Measurements from ENCODE around the gene RNF212. TPM values are rescaled to one million over a fixed set of nuclear protein-coding genes. Genes with fewer than 3 reads are reported as not detected.

RNF212 gene
- total RNA-seq, 2 experiments from 2014 or later: 2.0 to 2.7 TPM

DNA sequence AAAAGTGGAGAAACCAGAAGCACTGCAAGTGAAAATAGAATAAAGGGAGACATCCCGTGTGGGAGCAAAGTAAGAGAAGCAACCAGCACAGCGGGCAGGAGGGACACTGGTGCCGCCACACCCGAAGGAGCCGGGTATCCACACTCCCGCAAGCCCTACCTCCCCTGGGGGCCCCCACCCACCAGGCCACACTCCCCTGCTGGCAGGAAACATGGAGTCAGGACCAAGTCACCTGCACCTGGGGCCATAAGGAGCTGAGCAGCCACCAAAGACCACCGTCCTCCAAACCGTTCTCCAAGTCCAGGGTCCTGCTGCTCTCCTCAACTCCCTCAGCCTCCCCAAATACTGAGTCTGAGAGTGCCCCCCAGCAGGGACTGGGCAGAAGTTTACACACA, 71.4 kb downstream of the RNF212 start:
- DNase-seq: no peak
- Mint-ChIP-seq H3K27ac (no peak overlapping the region), H3K9me3 (ENCODE audit: insufficient read depth) (no peaks in the 10 kb centered on the region)

DNA sequence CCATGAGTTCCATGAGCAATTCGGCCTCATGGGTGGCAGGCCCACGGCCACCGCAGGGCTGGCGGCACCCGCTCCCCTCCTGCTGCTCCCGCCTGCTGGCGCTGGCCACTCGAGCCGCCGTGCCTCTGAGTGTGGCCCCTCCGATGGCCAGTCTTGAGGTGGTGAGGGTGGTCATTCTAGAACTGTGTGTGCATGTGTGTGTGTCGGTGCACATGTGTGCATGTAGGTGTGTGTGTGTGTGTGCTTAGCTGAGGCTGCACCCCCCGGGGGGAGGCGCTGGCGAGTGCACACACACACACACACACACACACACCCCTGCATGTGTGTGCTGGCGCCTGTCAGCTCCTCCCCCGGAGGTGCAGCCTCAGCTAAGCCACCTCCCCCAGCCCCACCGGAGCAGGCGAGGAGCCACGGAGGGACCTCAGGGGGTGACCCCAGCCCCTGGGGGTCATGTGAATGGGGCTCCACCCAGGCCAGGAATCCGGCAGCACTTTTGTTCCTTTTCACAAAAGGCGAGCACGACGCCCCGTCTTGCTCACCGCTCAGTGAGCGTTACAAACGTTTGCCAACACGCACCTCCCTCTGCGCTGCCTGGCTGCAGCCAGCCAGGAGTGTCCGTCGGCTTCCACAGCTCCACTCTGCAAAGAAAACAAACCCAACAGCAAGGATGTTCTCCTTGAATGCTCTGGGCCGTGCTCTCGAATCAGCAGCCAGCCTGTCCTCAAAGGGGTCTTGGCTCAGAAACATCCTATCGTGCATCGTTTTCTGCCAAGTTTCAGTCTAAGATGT, 72.0 kb downstream of the RNF212 start:
- CTCF ChIA-PET: no interaction called here

More for the DNA sequence above, 71.4 kb downstream of the RNF212 start:
- ATAC-seq: no peak
- no peaks in the 10 kb centered on the region for H3K36me3 Mint-ChIP-seq (ENCODE audit: low read depth)
- ChIA-PET CTCF (no interaction called here), POLR2A (no interaction called here)
- no peak overlapping the region for H3K4me3 Mint-ChIP-seq
- peaks cover 7% of the 10 kb centered on the region for H3K27me3 Mint-ChIP-seq (ENCODE audit: low read depth)
- H3K4me1 Mint-ChIP-seq (ENCODE audit: low read depth): peaks cover 2% of the 10 kb centered on the region

DNA sequence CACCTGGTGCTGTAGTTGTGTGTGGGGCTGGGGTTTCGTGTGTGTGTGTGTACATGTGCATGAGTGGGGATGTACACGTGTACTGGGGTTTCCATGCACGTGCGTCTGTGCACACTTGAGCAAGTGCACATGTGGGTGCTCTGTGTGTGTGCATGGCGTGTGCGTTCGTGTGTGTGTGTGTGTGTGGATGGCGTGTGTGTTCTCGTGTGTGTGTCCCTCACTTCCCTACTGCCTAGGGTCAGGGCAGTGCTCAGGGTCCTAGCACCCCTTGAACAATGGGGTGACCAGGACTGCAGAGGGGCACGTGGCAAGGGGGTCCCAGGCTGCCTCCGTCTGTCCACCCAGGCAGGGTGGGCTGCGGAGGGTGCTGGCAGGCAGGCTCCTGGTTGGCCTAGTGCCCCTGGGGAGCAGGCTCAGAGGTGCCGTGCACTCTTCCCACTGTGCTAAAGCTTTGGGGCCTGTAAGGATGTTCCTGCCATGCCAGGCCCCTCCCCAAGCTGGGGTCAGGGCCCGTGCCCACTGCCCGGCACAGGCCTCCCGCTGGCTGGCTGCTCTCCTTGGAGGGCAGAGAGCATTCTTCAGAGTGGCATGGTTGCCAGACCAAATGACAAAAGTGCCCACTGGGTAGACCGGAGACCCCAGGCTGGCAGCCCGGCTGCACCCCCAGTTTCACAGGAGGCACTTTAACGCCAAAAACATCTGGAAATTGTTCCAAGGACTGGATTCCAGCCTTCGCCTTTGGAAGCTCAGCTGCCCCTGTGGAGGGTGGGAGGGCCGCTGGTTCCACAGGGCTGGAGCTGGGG, 72.8 kb downstream of the RNF212 start:
- ChIA-PET POLR2A (no interaction called here), CTCF (no interaction called here)
- H3K27ac Mint-ChIP-seq: no peak overlapping the region
- ATAC-seq (no peak), DNase-seq (no peak)
- no peaks in the 10 kb centered on the region for H3K4me1 Mint-ChIP-seq (ENCODE audit: low read depth)
- H3K27me3 Mint-ChIP-seq (ENCODE audit: low read depth): peaks cover 4% of the 10 kb centered on the region
- no peaks in the 10 kb centered on the region for H3K9me3 Mint-ChIP-seq (ENCODE audit: insufficient read depth)
- H3K36me3 Mint-ChIP-seq (ENCODE audit: low read depth): no peaks in the 10 kb centered on the region
- no peak overlapping the region for H3K4me3 Mint-ChIP-seq

More for the DNA sequence above, 72.0 kb downstream of the RNF212 start:
- no peak overlapping the region for H3K27ac Mint-ChIP-seq
- POLR2A ChIA-PET: no interaction called here
- no peaks in the 10 kb centered on the region for H3K36me3 Mint-ChIP-seq (ENCODE audit: low read depth)
- no peaks in the 10 kb centered on the region for H3K9me3 Mint-ChIP-seq (ENCODE audit: insufficient read depth)
- no peak for DNase-seq
- H3K4me1 Mint-ChIP-seq (ENCODE audit: low read depth): no peaks in the 10 kb centered on the region
- H3K27me3 Mint-ChIP-seq (ENCODE audit: low read depth): peaks cover 4% of the 10 kb centered on the region
- ATAC-seq: no peak
- no peak overlapping the region for H3K4me3 Mint-ChIP-seq

DNA sequence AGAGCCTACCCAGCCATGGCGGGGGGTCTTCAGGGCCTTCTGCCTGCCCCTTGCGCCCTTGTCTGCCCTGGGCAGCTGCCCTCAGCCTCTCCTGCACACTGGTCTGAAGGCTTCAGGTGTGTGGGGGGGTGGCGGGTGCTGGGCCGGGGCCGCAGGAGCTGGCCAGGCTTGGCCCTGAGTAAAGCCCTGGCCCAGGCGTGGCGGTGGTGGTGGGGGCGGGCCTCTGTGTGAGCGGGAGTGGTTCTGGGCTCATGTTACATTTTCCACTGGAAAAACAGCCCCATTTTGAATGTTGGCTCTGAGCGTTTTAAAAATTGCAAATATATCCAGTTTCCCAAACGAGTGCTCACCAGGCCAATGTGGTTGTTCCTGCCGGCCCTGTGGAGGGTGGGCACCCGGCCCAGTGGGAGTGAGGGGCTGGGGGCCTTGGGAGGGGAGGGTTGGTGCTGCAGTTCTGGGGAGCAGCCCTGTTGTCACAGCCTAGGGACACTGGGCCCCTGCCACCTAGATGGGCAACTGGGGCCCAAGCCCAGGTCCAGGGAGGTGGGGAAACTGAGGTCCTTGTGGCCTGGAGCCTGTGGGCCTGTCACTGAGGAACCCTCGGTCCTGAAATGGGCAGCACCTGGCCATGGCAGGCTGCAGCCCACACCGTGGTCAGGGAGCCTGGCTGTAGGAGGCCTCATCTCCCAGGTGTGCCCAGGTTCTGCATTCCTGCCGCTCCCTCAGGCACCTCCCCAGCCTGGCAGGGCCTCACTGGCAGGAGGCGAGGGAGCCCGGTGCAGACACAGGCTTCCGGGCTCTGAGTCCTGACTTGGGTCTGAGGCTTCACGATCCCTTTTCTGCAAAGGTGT, 73.6 kb downstream of the RNF212 start:
- ChIA-PET POLR2A (no interaction called here), CTCF (no interaction called here)
- no peak overlapping the region for H3K4me3 Mint-ChIP-seq
- H3K4me1 Mint-ChIP-seq (ENCODE audit: low read depth): no peaks in the 10 kb centered on the region
- peaks cover 4% of the 10 kb centered on the region for H3K27me3 Mint-ChIP-seq (ENCODE audit: low read depth)
- DNase-seq (no peak), ATAC-seq (no peak)
- H3K27ac Mint-ChIP-seq: no peak overlapping the region
- H3K9me3 Mint-ChIP-seq (ENCODE audit: insufficient read depth): no peaks in the 10 kb centered on the region
- H3K36me3 Mint-ChIP-seq (ENCODE audit: low read depth): no peaks in the 10 kb centered on the region

DNA sequence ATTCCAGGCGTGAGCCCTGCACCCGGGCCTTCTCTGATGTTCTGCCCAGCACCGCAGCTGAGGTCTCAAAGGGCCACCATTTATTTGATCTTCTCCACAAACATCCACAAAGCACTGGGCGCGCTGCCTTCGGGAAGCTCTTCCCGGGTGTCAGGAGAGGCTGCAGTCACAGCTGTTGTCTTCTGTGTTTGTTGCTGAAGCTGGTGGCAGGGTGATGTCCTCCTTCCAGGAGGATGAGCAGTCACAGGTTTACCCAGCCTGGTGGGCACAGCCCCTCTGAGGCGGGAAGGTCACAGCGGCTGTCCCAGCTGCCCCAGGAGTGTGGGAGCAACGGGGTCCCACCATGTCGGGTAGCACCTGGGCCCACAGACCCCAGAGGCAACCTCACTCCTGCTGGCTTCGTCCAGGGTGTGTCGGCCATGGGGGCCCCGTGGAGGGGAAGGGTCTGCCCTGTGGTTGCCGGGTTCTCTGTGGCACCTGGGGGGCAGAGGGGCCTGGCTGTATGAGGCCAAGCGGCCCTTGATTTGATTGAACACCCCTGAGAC, 74.3 kb downstream of the RNF212 start:
- Mint-ChIP-seq H3K36me3 (ENCODE audit: low read depth) (no peaks in the 10 kb centered on the region), H3K4me3 (no peak overlapping the region), H3K4me1 (ENCODE audit: low read depth) (no peaks in the 10 kb centered on the region), H3K27me3 (ENCODE audit: low read depth) (peaks cover 4% of the 10 kb centered on the region), H3K27ac (no peak overlapping the region), H3K9me3 (ENCODE audit: insufficient read depth) (no peaks in the 10 kb centered on the region)
- ChIA-PET CTCF (no interaction called here), POLR2A (no interaction called here)
- DNase-seq (no peak), ATAC-seq (no peak)

DNA sequence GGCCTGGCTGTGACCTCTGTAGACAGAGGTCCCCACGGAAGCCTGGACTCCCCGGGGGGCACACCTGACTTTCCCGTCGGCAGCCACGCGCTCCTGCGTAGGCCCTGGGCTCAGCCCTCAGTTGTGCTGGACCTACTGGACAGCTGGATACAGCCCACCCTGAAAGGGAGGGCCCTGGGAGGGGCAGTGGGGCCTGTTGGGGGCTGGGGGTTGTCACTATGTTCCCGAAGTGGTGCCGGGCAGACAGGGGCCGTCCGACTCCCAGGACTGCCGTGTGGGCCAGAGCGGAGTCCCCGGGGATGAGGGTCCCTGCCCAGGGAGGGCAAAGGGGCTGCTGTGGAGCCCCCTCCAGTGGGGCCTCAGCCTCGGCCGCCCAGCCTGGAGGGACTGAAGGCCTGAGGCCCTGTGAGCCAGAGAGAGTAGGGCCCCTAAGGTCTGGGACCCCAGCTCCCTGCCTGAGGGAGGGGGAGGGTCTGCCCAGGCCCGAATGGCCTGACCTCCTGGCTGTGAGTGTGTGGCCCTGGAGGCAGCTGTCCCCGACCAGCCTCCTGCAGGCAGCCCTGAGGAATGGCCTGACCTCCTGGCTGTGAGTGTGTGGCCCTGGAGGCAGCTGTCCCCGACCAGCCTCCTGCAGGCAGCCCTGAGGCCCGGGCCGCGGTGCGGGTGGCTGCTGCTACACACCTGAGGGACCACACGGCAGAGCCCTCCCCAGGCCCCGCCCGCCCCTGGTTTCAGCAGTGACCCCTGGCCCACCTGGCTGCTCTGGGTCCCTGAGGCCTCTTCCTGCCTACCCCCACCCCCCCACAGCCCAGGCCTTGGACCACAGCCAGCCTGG, 76.2 kb downstream of the RNF212 start:
- Mint-ChIP-seq H3K4me3 (no peak overlapping the region), H3K9me3 (ENCODE audit: insufficient read depth) (no peaks in the 10 kb centered on the region), H3K4me1 (ENCODE audit: low read depth) (no peaks in the 10 kb centered on the region), H3K36me3 (ENCODE audit: low read depth) (no peaks in the 10 kb centered on the region), H3K27ac (no peak overlapping the region), H3K27me3 (ENCODE audit: low read depth) (no peaks in the 10 kb centered on the region)
- DNase-seq (no peak), ATAC-seq (no peak)
- CTCF ChIA-PET: no interaction called here
- POLR2A ChIA-PET: no interaction called here

DNA sequence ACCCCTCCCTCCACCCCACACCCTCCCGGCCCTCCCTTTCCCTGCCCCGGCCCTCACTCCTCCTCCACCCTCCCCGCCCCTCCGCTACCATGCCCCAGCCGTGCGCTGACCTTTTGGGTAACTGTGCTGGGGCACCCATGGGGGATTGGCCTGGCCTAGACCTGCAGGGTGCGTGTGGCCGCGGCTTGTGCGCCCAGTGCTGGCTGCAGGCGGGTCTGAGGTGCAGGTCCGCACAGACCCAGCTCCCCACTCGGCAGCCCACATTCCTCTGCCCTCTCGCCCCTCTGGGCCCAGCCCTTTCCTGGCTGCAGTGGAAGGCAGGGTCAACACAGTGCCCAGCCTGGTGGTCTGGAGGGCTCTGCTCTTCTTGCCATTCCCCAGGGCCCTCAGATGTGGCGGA, 77.3 kb downstream of the RNF212 start:
- ATAC-seq (no peak), DNase-seq (no peak)
- ChIA-PET POLR2A (no interaction called here), CTCF (no interaction called here)
- Mint-ChIP-seq H3K27me3 (ENCODE audit: low read depth) (no peaks in the 10 kb centered on the region), H3K4me3 (no peak overlapping the region), H3K27ac (no peak overlapping the region), H3K4me1 (ENCODE audit: low read depth) (no peaks in the 10 kb centered on the region), H3K36me3 (ENCODE audit: low read depth) (no peaks in the 10 kb centered on the region), H3K9me3 (ENCODE audit: insufficient read depth) (no peaks in the 10 kb centered on the region)

DNA sequence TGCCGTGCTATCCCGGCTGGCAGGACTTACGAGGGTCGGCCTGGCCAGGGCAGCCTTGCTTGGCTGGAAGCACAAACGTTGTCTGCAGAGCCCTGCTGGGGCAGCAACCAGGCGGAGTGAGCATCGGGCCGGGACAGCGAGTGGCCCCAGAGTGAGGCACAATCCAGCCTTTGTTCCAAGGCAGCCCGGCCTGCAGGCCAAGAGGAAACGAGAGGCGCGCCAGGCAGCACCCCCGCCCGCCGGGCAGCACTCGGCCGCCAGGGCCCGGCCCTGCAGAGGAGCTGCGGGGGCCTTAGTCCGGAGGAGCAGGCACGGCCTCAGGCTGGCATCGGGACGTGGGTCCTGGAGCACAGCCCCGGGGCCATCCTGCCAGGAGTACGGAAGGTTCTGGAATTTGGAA, 77.9 kb downstream of the RNF212 start:
- no peak for ATAC-seq
- Mint-ChIP-seq H3K27ac (no peak overlapping the region), H3K9me3 (ENCODE audit: insufficient read depth) (no peaks in the 10 kb centered on the region), H3K36me3 (ENCODE audit: low read depth) (no peaks in the 10 kb centered on the region), H3K4me1 (ENCODE audit: low read depth) (no peaks in the 10 kb centered on the region), H3K27me3 (ENCODE audit: low read depth) (no peaks in the 10 kb centered on the region), H3K4me3 (no peak overlapping the region)
- POLR2A ChIA-PET: no interaction called here
- no peak for DNase-seq
- CTCF ChIA-PET: no interaction called here

DNA sequence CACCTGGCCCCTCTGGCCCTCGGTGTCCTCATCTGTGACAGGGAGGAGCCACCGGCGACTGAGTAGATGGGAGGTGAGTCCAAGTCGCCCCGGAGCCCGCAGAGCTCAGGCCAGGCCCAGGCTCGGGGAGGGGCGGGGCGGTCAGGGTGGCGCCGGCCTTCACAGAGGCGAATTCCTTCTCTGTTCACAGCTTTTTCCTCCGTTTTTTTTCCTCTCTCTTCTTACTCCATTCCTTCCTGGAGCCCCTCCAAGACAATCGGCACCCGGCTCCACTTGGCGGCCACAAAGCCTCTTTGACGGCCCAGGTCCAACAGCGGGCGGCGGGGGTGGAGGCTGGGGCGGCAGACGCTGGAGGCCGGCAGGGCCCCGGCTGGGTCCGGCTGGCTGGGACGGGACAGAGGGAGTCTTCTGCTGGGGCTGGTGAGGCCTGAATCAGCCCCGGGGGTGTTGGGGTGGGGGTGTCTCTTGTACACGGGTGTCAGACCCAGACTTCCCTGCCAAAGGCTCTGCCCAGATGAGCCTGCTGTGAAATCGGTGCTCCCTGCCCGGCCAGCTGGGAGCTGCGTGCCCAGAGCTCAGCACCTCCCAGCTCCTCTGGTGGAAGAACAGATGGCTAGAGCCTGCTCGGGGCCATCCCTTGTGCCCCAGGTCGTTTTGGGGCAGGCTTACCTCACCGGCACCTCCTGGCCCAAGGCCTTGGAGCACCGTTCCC, 79.4 kb downstream of the RNF212 start:
- no peak overlapping the region for H3K27ac Mint-ChIP-seq
- ChIA-PET CTCF (no interaction called here), POLR2A (no interaction called here)
- H3K4me3 Mint-ChIP-seq: no peak overlapping the region
- no peaks in the 10 kb centered on the region for H3K4me1 Mint-ChIP-seq (ENCODE audit: low read depth)
- no peaks in the 10 kb centered on the region for H3K9me3 Mint-ChIP-seq (ENCODE audit: insufficient read depth)
- no peak for ATAC-seq
- DNase-seq: no peak
- H3K27me3 Mint-ChIP-seq (ENCODE audit: low read depth): no peaks in the 10 kb centered on the region
- H3K36me3 Mint-ChIP-seq (ENCODE audit: low read depth): no peaks in the 10 kb centered on the region

DNA sequence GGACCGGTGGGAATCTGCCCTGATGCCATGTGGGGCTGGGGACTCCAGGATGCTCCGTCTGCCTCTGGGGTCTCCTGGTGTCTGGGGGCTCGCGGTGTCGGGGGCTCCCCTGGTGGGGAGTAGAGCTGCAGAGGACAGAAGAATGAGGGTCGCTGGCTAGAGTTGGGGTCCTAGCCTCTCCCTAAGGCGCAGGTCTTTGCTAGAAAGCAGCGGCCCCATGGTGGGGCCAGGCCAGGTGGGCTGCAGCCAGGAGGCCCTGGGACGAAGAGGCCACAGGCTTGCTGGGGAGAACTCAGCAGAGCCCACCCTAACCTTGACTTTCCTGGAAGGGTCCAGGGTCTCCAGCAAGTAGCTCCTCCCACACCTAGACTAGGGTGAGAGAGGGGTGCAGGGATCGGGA, 80.5 kb downstream of the RNF212 start:
- Mint-ChIP-seq H3K9me3 (ENCODE audit: insufficient read depth) (no peaks in the 10 kb centered on the region), H3K27ac (no peak overlapping the region), H3K4me3 (no peak overlapping the region), H3K36me3 (ENCODE audit: low read depth) (no peaks in the 10 kb centered on the region), H3K27me3 (ENCODE audit: low read depth) (no peaks in the 10 kb centered on the region), H3K4me1 (ENCODE audit: low read depth) (no peaks in the 10 kb centered on the region)
- DNase-seq: no peak
- ATAC-seq: no peak
- ChIA-PET CTCF (no interaction called here), POLR2A (no interaction called here)
